Mammary epithelial cell (primary cell): ENCODE results near the gene SCML2.

Source experiments
- EZH2 ChIP-seq: IDR thresholded peaks from 2 replicates; pipeline ENCODE4 v1.6.1; 2012; ENCODE audit warnings: low read length, inconsistent platforms, borderline replicate concordance
- TF ChIP-seq, protein P1 (sequence below), 2 donors: IDR thresholded peaks in 1 of 2; conservative IDR thresholded peaks in 1 of 2; 2 replicates each; pipeline ENCODE4 v1.5.1; 2011 to 2012; ENCODE audit warnings: inconsistent platforms in 2 of 2, low read length in 2 of 2, mild to moderate bottlenecking in 2 of 2, control low read depth in 1 of 2, low read depth in 1 of 2; ENCODE audit not compliant: insufficient read depth in 1 of 2; ENCODE audit errors: extremely low read depth in 1 of 2

DNA sequence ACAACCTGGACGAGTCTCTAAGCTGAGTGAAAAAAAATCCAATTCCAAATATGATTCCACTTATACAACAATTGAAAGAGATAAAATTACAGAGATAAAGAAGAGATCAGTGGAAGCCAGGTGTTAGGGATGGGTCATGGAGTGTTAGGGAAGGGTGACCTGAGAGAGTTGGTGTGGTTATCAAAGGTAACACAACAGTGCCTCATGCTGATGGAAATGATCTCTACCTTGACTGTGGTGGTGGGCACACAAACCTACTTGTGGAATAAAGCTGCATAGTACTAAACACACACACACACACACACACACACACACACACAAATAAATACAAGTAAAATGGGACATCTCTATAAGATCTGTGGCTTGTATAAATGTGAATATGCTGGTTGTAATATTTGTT lies 159.8 kb downstream of the SCML2 start:
- TF ChIP-seq, protein P1, sequence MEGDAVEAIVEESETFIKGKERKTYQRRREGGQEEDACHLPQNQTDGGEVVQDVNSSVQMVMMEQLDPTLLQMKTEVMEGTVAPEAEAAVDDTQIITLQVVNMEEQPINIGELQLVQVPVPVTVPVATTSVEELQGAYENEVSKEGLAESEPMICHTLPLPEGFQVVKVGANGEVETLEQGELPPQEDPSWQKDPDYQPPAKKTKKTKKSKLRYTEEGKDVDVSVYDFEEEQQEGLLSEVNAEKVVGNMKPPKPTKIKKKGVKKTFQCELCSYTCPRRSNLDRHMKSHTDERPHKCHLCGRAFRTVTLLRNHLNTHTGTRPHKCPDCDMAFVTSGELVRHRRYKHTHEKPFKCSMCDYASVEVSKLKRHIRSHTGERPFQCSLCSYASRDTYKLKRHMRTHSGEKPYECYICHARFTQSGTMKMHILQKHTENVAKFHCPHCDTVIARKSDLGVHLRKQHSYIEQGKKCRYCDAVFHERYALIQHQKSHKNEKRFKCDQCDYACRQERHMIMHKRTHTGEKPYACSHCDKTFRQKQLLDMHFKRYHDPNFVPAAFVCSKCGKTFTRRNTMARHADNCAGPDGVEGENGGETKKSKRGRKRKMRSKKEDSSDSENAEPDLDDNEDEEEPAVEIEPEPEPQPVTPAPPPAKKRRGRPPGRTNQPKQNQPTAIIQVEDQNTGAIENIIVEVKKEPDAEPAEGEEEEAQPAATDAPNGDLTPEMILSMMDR (conservative IDR thresholded peaks at IDR 0.05 in 1 of 2, IDR thresholded peaks at IDR 0.05 in 1 of 2; ENCODE audit: extremely low read depth in 1 of 2, insufficient read depth in 1 of 2, low read depth in 1 of 2, low read length in 2 of 2): no peak
- TF ChIP-seq EZH2: no peak
